Endothelial cell (in vitro differentiated cells): ENCODE results near the gene NFE2L1. TPM values are rescaled to one million over a fixed set of nuclear protein-coding genes. Genes with fewer than 3 reads are reported as not detected.

Experiments
- DNase-seq: peaks from one replicate; pipeline ENCODE4 v3.0.0; 2021; ENCODE audit warnings: low spot score
- H3K27ac Mint-ChIP-seq: one replicate; pipeline ENCODE4 v1.8.0; 2021; ENCODE audit warnings: mixed read lengths, inconsistent platforms; ENCODE audit not compliant: unreplicated experiment
- H3K27me3 Mint-ChIP-seq: one replicate; pipeline ENCODE4 v1.8.0; 2021; ENCODE audit warnings: mild to moderate bottlenecking, moderate library complexity, mixed read lengths, inconsistent platforms; ENCODE audit not compliant: unreplicated experiment
- H3K36me3 Mint-ChIP-seq: one replicate; pipeline ENCODE4 v1.8.0; 2021; ENCODE audit warnings: mild to moderate bottlenecking, low read depth, mixed read lengths, inconsistent platforms; ENCODE audit not compliant: unreplicated experiment
- H3K4me1 Mint-ChIP-seq: one replicate; pipeline ENCODE4 v1.8.0; 2021; ENCODE audit warnings: mild to moderate bottlenecking, mixed read lengths, inconsistent platforms; ENCODE audit not compliant: unreplicated experiment
- H3K4me3 Mint-ChIP-seq: one replicate; pipeline ENCODE4 v1.8.0; 2021; ENCODE audit warnings: mild to moderate bottlenecking, mixed read lengths, inconsistent platforms; ENCODE audit not compliant: unreplicated experiment
- H3K9me3 Mint-ChIP-seq: one replicate; pipeline ENCODE4 v1.8.0; 2021; ENCODE audit warnings: mixed read lengths, inconsistent platforms; ENCODE audit not compliant: unreplicated experiment
- CTCF ChIP-seq: fragments of 200-600 bp; sonication (generic); IDR thresholded peaks from one replicate; pipeline ENCODE4 v1.5.0; 2021; ENCODE audit warnings: antibody characterized with exemption; ENCODE audit not compliant: unreplicated experiment
- total RNA-seq: library from RNA; stranded (reverse); fragmentation: NEBNext Ultra II Directional; extraction: Animal tissue kit (Norgen Biotek cat#: 25700); gene quantifications from one replicate; pipeline ENCODE4 v1.2.1, GENCODE V29; 2021; ENCODE audit not compliant: unreplicated experiment

The NFE2L1 gene
- total RNA-seq, 1 donor from 2014 or later = 243 TPM

GRCh38 chr17:48044851-48045250, 3.3 kb upstream of the NFE2L1 start:
- no peak overlapping the region for H3K27ac Mint-ChIP-seq
- no peaks in the 10 kb centered on the region for H3K9me3 Mint-ChIP-seq
- H3K27me3 Mint-ChIP-seq = peaks cover 15% of the 10 kb centered on the region
- H3K4me1 Mint-ChIP-seq = peaks cover 22% of the 10 kb centered on the region
- TF ChIP-seq CTCF = no peak
- no peak overlapping the region for H3K4me3 Mint-ChIP-seq
- no peak for DNase-seq
- peaks cover 2% of the 10 kb centered on the region for H3K36me3 Mint-ChIP-seq

GRCh38 chr17:48045316-48046001, 2.7 kb upstream of the NFE2L1 start:
- Mint-ChIP-seq H3K9me3 (no peaks in the 10 kb centered on the region), H3K27ac (no peak overlapping the region), H3K4me1 (peaks cover 27% of the 10 kb centered on the region), H3K4me3 (no peak overlapping the region), H3K36me3 (peaks cover 6% of the 10 kb centered on the region), H3K27me3 (peaks cover 17% of the 10 kb centered on the region)
- DNase-seq = no peak
- TF ChIP-seq CTCF = no peak

DNA sequence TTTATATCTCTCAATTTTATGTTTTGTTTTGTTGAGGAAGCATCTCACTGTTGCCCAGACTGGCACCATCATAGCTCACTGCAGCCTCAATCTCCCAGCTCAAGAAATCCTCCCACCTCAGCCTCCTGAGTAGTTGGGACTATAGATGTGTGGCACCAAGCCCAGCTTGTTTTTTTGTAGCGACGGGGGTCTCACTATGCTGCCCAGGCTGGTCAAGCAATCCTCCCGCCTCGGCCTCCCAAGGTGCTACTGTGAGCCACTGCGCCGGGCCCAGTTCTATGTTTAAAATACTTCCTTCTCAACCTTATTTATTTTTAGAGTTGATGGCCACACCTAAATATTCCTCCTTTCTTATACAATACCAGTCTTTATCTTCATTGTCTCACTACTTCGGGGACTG, 1.9 kb upstream of the NFE2L1 start:
- peak overlapping the region; percentile 100 for H3K4me3 Mint-ChIP-seq
- H3K9me3 Mint-ChIP-seq = no peaks in the 10 kb centered on the region
- H3K27me3 Mint-ChIP-seq = peaks cover 17% of the 10 kb centered on the region
- no peak overlapping the region for H3K27ac Mint-ChIP-seq
- no peak for TF ChIP-seq CTCF
- peaks cover 35% of the 10 kb centered on the region for H3K4me1 Mint-ChIP-seq
- no peak for DNase-seq
- peaks cover 12% of the 10 kb centered on the region for H3K36me3 Mint-ChIP-seq

- no peak for DNase-seq
- H3K9me3 Mint-ChIP-seq = no peaks in the 10 kb centered on the region
- no peak for TF ChIP-seq CTCF
- H3K4me3 Mint-ChIP-seq = peak overlapping the region; percentile 100
- peaks cover 44% of the 10 kb centered on the region for H3K4me1 Mint-ChIP-seq
- H3K36me3 Mint-ChIP-seq = peaks cover 18% of the 10 kb centered on the region
- H3K27ac Mint-ChIP-seq = peak overlapping the region; percentile 98
- H3K27me3 Mint-ChIP-seq = peaks cover 17% of the 10 kb centered on the region
These were observed 932 bp upstream of the NFE2L1 start for GRCh38 chr17:48047113-48047740.
